Measurements from ENCODE around the gene R3HDML.

DNA sequence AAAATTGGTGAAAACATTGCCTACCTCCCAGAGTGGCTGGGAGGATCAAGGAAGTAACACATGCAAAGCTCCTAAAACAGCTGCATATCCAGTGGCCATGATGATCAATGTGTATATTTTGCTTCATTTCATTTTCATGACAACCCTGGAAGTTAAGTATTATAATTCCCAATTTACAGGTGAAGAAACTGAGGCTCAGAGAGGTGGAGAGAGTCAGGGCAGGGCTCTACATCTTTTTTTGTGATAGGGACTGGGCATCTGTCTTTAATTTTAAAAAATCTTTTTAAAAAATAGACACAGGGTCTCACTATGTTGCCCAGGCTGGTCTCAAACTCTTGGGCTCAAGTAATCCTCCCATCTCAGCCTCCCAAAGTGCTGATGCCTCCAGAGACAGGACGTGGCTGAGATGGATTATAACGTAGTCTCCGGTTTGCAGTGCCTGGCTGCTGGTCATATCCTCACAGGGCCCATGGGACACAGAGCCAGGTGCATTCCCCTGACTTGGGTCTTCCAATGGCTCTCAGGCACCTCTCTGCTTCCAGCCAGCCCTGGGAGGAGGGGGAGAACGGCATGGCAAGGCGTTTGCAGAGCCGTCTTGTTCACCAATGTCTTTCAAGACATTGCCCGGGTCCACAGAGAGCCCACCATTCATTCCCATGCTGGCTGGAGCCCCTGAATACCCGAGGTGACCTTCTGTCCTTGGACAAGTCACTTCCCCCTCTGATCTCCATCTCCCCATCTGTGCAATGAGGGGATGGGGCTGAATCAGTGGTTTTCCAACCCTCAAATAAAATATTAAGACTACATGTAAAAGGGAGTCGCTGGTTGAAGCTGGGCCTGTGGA is 57.0 kb downstream of the R3HDML start:
- TF ChIP-seq TAF1 (IDR thresholded peaks at IDR 0.05; ENCODE audit: borderline replicate concordance, low read depth, low read length): no peak
- TF ChIP-seq POLR2AphosphoS5 (IDR thresholded peaks at IDR 0.05; ENCODE audit: low read depth, low read length): no peak

All from GM12892 (cell line).